GM19468 (cell line): ENCODE data around the gene HNRNPAB.

Source experiments
- ATAC-seq: cut with Tn5 transposase; IDR thresholded peaks from one replicate; pipeline ENCODE4 v1.9.1; 2021; ENCODE audit warnings: mild to moderate bottlenecking, moderate library complexity, moderate number of reproducible peaks; ENCODE audit not compliant: unreplicated experiment; ENCODE audit errors: extremely low read depth

The HNRNPAB gene

GRCh38 chr5:178204182-178204934 lies at the start of gene HNRNPAB:
HNRNPAB (plus strand) TSS chr5:178204533; CDS start chr5:178204838, 305 bp downstream.
- ATAC-seq = peak; percentile 86

- no peak for ATAC-seq
Measured at GRCh38 chr5:178155065-178155464, 49.3 kb upstream of the HNRNPAB start.

- no peak for ATAC-seq
Measured at GRCh38 chr5:178160176-178160575, 44.2 kb upstream of the HNRNPAB start.

- ATAC-seq = no peak
Measured at GRCh38 chr5:178162481-178162880, 41.9 kb upstream of the HNRNPAB start.

GRCh38 chr5:178163772-178164735 lies 40.3 kb upstream of the HNRNPAB start:
- ATAC-seq = peak; percentile 78

GRCh38 chr5:178165581-178165980 lies 38.8 kb upstream of the HNRNPAB start:
- ATAC-seq = no peak

GRCh38 chr5:178170455-178170854 lies 33.9 kb upstream of the HNRNPAB start:
- ATAC-seq = no peak

- no peak for ATAC-seq
Measured at GRCh38 chr5:178174456-178174855, 29.9 kb upstream of the HNRNPAB start.

GRCh38 chr5:178176791-178177190 lies 27.5 kb upstream of the HNRNPAB start:
- no peak for ATAC-seq

GRCh38 chr5:178177569-178177968 lies 26.8 kb upstream of the HNRNPAB start:
- ATAC-seq = no peak

GRCh38 chr5:178180141-178180863 lies 24.0 kb upstream of the HNRNPAB start:
- ATAC-seq = no peak

- ATAC-seq = no peak
Measured at GRCh38 chr5:178182158-178182876, 22.0 kb upstream of the HNRNPAB start.

- no peak for ATAC-seq
Measured at GRCh38 chr5:178186427-178186826, 17.9 kb upstream of the HNRNPAB start.

GRCh38 chr5:178187014-178187413 lies 17.3 kb upstream of the HNRNPAB start, which contains the start of gene GMCL2:
GMCL2 (minus strand) TSS chr5:178187371; CDS start chr5:178187299, 72 bp downstream.
- no peak for ATAC-seq

GRCh38 chr5:178189433-178189832 lies 14.9 kb upstream of the HNRNPAB start:
- no peak for ATAC-seq

GRCh38 chr5:178191661-178192060 lies 12.7 kb upstream of the HNRNPAB start:
- ATAC-seq = no peak

GRCh38 chr5:178192244-178192643 lies 12.1 kb upstream of the HNRNPAB start:
- no peak for ATAC-seq

GRCh38 chr5:178192787-178193186 lies 11.5 kb upstream of the HNRNPAB start:
- ATAC-seq = no peak

- no peak for ATAC-seq
Measured at GRCh38 chr5:178193251-178193809, 11.0 kb upstream of the HNRNPAB start.
